Urothelium cell line (cell line): Measurements from ENCODE around the gene AKNA.

Experiments
- DNase-seq: peaks from one replicate; pipeline ENCODE4 v3.0.0; 2011; ENCODE audit warnings: low spot score, mixed read lengths
- FAIRE-seq: peaks from 2 replicates; lab custom pipeline; 2011; peaks lifted over from hg19 to GRCh38; lab: Jason Lieb, UNC

The AKNA gene

GRCh38 chr9:114397848-114398605 lies 10.2 kb upstream of the AKNA start:
- no peak for FAIRE-seq

GRCh38 chr9:114397219-114397847 lies 9.6 kb upstream of the AKNA start:
- FAIRE-seq = no peak

More at GRCh38 chr9:114397848-114398605, 10.2 kb upstream of the AKNA start:
- peak; percentile 97 for DNase-seq

GRCh38 chr9:114396558-114397218 lies 8.9 kb upstream of the AKNA start:
- FAIRE-seq (no peak), DNase-seq (no peak)

More at GRCh38 chr9:114397219-114397847, 9.6 kb upstream of the AKNA start:
- peak; percentile 16 for DNase-seq

- DNase-seq (no peak), FAIRE-seq (no peak)
These were observed 8.0 kb upstream of the AKNA start for GRCh38 chr9:114395768-114396167.

- DNase-seq (no peak), FAIRE-seq (no peak)
These were observed 7.5 kb upstream of the AKNA start for GRCh38 chr9:114395334-114395617.

GRCh38 chr9:114394523-114395333 lies 6.9 kb upstream of the AKNA start:
- FAIRE-seq (no peak), DNase-seq (no peak)

- DNase-seq = no peak
- no peak for FAIRE-seq
These were observed 4.9 kb upstream of the AKNA start for GRCh38 chr9:114392749-114393112.

GRCh38 chr9:114390952-114391351 lies 3.2 kb upstream of the AKNA start:
- DNase-seq = no peak
- FAIRE-seq = no peak

GRCh38 chr9:114389612-114390368 lies 2.0 kb upstream of the AKNA start:
- DNase-seq = no peak
- FAIRE-seq = no peak

GRCh38 chr9:114388764-114389375 lies 1.1 kb upstream of the AKNA start:
- DNase-seq (no peak), FAIRE-seq (no peak)

GRCh38 chr9:114388357-114388682 lies 538 bp upstream of the AKNA start:
- DNase-seq = no peak
- FAIRE-seq = no peak

GRCh38 chr9:114386886-114387679 lies 699 bp downstream of the AKNA start:
- FAIRE-seq (no peak), DNase-seq (no peak)

- no peak for DNase-seq
- FAIRE-seq = no peak
These were observed 1.4 kb downstream of the AKNA start for GRCh38 chr9:114386361-114386885.

- FAIRE-seq (no peak), DNase-seq (peak; percentile 72)
These were observed 2.2 kb downstream of the AKNA start for GRCh38 chr9:114385397-114386181.

- DNase-seq = no peak
- no peak for FAIRE-seq
These were observed 2.9 kb downstream of the AKNA start for GRCh38 chr9:114384836-114385396.

GRCh38 chr9:114384341-114384740 lies 3.4 kb downstream of the AKNA start:
- FAIRE-seq = no peak

GRCh38 chr9:114383521-114384231 lies 4.1 kb downstream of the AKNA start:
- no peak for DNase-seq
- FAIRE-seq = no peak

More at GRCh38 chr9:114384341-114384740, 3.4 kb downstream of the AKNA start:
- no peak for DNase-seq
